H1 (cell line): Measurements from ENCODE around the gene MUC22. TPM values are rescaled to one million over a fixed set of nuclear protein-coding genes. Genes with fewer than 3 reads are reported as not detected.

Experiments
- CTCF ChIA-PET: fragments of 300-600 bp; sonication (Branson Sonifier 250); formaldehyde crosslinking; loops from one replicate; lab custom pipeline; 2021; ENCODE audit not compliant: partially characterized antibody; lab: Charles Lee
- POLR2A ChIA-PET: fragments of 300-600 bp; sonication (Branson Sonifier 250); formaldehyde crosslinking; loops from one replicate; lab custom pipeline; 2021; ENCODE audit warnings: inconsistent platforms; ENCODE audit not compliant: partially characterized antibody; lab: Charles Lee
- DNase-seq, 2 experiments: peaks; one replicate each; pipeline versions ENCODE4 v3.0.0 to v3.0.0-alpha.2; 2010 to 2022; ENCODE audit warnings: low spot score in 2 of 2, low read depth in 1 of 2, mixed read lengths in 1 of 2
- FAIRE-seq: peaks from 2 replicates; lab custom pipeline; 2011; peaks lifted over from hg19 to GRCh38; lab: Jason Lieb, UNC
- H2AFZ ChIP-seq: 2 replicates; pipeline ENCODE4 v1.8.1; 2012; ENCODE audit warnings: low read length, inconsistent platforms
- H2AK5ac ChIP-seq: 2 replicates; pipeline ENCODE4 v1.6.1; 2013; ENCODE audit warnings: low read depth, low read length
- H2BK120ac ChIP-seq: replicated peaks from 2 replicates; pipeline ENCODE3; 2013; ENCODE audit warnings: low read depth, low read length, inconsistent platforms
- H2BK12ac ChIP-seq: 2 replicates; pipeline ENCODE4 v1.6.1; 2013; ENCODE audit warnings: low read depth, low read length
- H2BK15ac ChIP-seq: 2 replicates; pipeline ENCODE4 v1.6.1; 2013; ENCODE audit warnings: low read length
- H2BK20ac ChIP-seq: 2 replicates; pipeline ENCODE4 v1.6.1; 2013; ENCODE audit warnings: low read length
- H2BK5ac ChIP-seq: 2 replicates; pipeline ENCODE4 v1.6.1; 2013; ENCODE audit warnings: low read depth, low read length
- H3K14ac ChIP-seq: 2 replicates; pipeline ENCODE4 v1.6.1; 2013; ENCODE audit warnings: inconsistent platforms; ENCODE audit not compliant: insufficient read length
- H3K18ac ChIP-seq: 2 replicates; pipeline ENCODE4 v1.6.1; 2013; ENCODE audit warnings: low read length; ENCODE audit errors: extremely low read depth
- H3K23ac ChIP-seq: 2 replicates; pipeline ENCODE4 v1.6.1; 2013; ENCODE audit warnings: inconsistent platforms; ENCODE audit not compliant: insufficient read length
- H3K23me2 ChIP-seq: 2 replicates; pipeline ENCODE4 v1.6.1; 2013; ENCODE audit warnings: low read depth, low read length
- H3K27ac ChIP-seq: 2 replicates; pipeline ENCODE4 v1.6.1; 2011; ENCODE audit warnings: low read depth, low read length, inconsistent platforms
- H3K27me3 ChIP-seq, 4 experiments: replicated peaks in 1 of 4; 1 replicate in 1 of 4; 2 replicates in 3 of 4; pipeline versions ENCODE4 v1.6.1 to v1.8.1; 2011 to 2013; ENCODE audit warnings: low read length in 3 of 4, mild to moderate bottlenecking in 3 of 4, inconsistent platforms in 2 of 4, mixed read lengths in 2 of 4, moderate library complexity in 1 of 4; ENCODE audit not compliant: control insufficient read depth in 3 of 4, insufficient read depth in 3 of 4; ENCODE audit errors: extremely low read depth in 1 of 4
- H3K36me3 ChIP-seq, 4 experiments: 2 replicates each; pipeline versions ENCODE4 v1.6.1 to v1.8.1; 2011 to 2013; ENCODE audit warnings: mild to moderate bottlenecking in 4 of 4, low read length in 3 of 4, moderate library complexity in 2 of 4, control low read depth in 1 of 4, inconsistent platforms in 1 of 4; ENCODE audit not compliant: insufficient read depth in 4 of 4, control insufficient read depth in 2 of 4
- H3K4ac ChIP-seq: replicated peaks from 2 replicates; pipeline ENCODE3; 2013; ENCODE audit warnings: low read length, low read depth, mixed read lengths, inconsistent platforms; ENCODE audit not compliant: insufficient read length
- H3K4me1 ChIP-seq, 4 experiments: replicated peaks in 1 of 4; 1 replicate in 1 of 4; 2 replicates in 3 of 4; pipeline versions ENCODE4 v1.6.1 to v1.8.1; 2011 to 2013; ENCODE audit warnings: low read length in 3 of 4, inconsistent platforms in 2 of 4, mixed read lengths in 1 of 4; ENCODE audit not compliant: insufficient read depth in 4 of 4, control insufficient read depth in 3 of 4
- H3K4me2 ChIP-seq, 2 experiments: 2 replicates each; pipeline versions ENCODE4 v1.6.1 to v1.8.1; 2011 to 2013; ENCODE audit warnings: low read depth in 2 of 2, low read length in 2 of 2, control low read depth in 1 of 2, inconsistent platforms in 1 of 2, mild to moderate bottlenecking in 1 of 2; ENCODE audit not compliant: insufficient read depth in 1 of 2
- H3K4me3 ChIP-seq, 4 experiments: fragments of 200-600, 300-600 bp in 1 of 4; sonication (generic), shearing (Covaris generic), sonication (Bioruptor Twin) in 1 of 4; 2 replicates each; pipeline versions ENCODE4 v1.5.1 to v1.8.1; 2011 to 2016; ENCODE audit warnings: low read length in 4 of 4, low read depth in 3 of 4, control low read depth in 2 of 4, inconsistent platforms in 2 of 4, mild to moderate bottlenecking in 2 of 4, mixed read lengths in 1 of 4, moderate library complexity in 1 of 4; ENCODE audit not compliant: insufficient read depth in 2 of 4; ENCODE audit errors: extremely low read depth in 1 of 4
- H3K56ac ChIP-seq: replicated peaks from 2 replicates; pipeline ENCODE3; 2013; ENCODE audit warnings: low read depth, mild to moderate bottlenecking, mixed read lengths, low read length, inconsistent platforms; ENCODE audit not compliant: insufficient read length
- H3K79me1 ChIP-seq: 2 replicates; pipeline ENCODE4 v1.6.1; 2013; ENCODE audit warnings: low read depth, low read length, control low read depth
- H3K79me2 ChIP-seq, 2 experiments: 2 replicates each; pipeline versions ENCODE4 v1.6.1 to v1.8.1; 2012 to 2013; ENCODE audit warnings: low read length in 2 of 2, mild to moderate bottlenecking in 2 of 2, inconsistent platforms in 1 of 2; ENCODE audit not compliant: insufficient read depth in 2 of 2, control insufficient read depth in 1 of 2
- H3K9ac ChIP-seq, 4 experiments: replicated peaks in 1 of 4; 1 replicate in 1 of 4; 2 replicates in 3 of 4; pipeline versions ENCODE4 v1.6.1 to v1.8.1; 2011 to 2013; ENCODE audit warnings: low read depth in 3 of 4, low read length in 3 of 4, control low read depth in 2 of 4, mild to moderate bottlenecking in 2 of 4, moderate library complexity in 2 of 4, inconsistent platforms in 1 of 4; ENCODE audit errors: extremely low read depth in 1 of 4
- H3K9me3 ChIP-seq, 2 experiments: 2 replicates each; pipeline versions ENCODE4 v1.6.1 to v1.8.1; 2012 to 2013; ENCODE audit warnings: mild to moderate bottlenecking in 2 of 2, moderate library complexity in 2 of 2, control low read depth in 1 of 2, inconsistent platforms in 1 of 2, low read depth in 1 of 2, low read length in 1 of 2, mixed read lengths in 1 of 2; ENCODE audit not compliant: insufficient read depth in 2 of 2
- H4K20me1 ChIP-seq, 2 experiments: replicated peaks in 1 of 2; 2 replicates each; pipeline versions ENCODE3 to v1.8.1; 2011 to 2013; ENCODE audit warnings: inconsistent platforms in 2 of 2, low read length in 2 of 2, mild to moderate bottlenecking in 1 of 2; ENCODE audit not compliant: insufficient read depth in 2 of 2, control insufficient read depth in 1 of 2
- H4K5ac ChIP-seq: 2 replicates; pipeline ENCODE4 v1.6.1; 2013; ENCODE audit warnings: low read length, low read depth, mixed read lengths, inconsistent platforms; ENCODE audit not compliant: insufficient read length
- H4K8ac ChIP-seq: 2 replicates; pipeline ENCODE4 v1.8.0; 2013; ENCODE audit warnings: mild to moderate bottlenecking, moderate library complexity, low read length, inconsistent platforms; ENCODE audit not compliant: insufficient read depth; ENCODE audit errors: extremely low read depth
- H4K91ac ChIP-seq: replicated peaks from 2 replicates; pipeline ENCODE3; 2013; ENCODE audit warnings: low read length, mixed read lengths, inconsistent platforms; ENCODE audit not compliant: insufficient read length
- CHD2 ChIP-seq: IDR thresholded peaks from 2 replicates; pipeline ENCODE4 v1.6.1; 2012; ENCODE audit warnings: low read length, improper control_type of control experiment
- CREB1 ChIP-seq: IDR thresholded peaks from 2 replicates; pipeline ENCODE4 v1.6.1; 2012; ENCODE audit warnings: inconsistent platforms
- WGBS, 2 experiments: shearing (Covaris generic) in 1 of 2; methylation state at CpG; one replicate each; pipeline versions ENCODE4 v1.1.6 to v1.1.7; 2013 to 2015; ENCODE audit warnings: low lambda C conversion rate in 2 of 2, mixed read lengths in 2 of 2, inconsistent platforms in 1 of 2, low coverage in 1 of 2, missing lambda C conversion rate in 1 of 2; ENCODE audit not compliant: insufficient replicate concordance in 2 of 2, insufficient coverage in 1 of 2, insufficient read length in 1 of 2; ENCODE audit errors: extremely low coverage in 1 of 2, missing lambda C conversion rate in 1 of 2; 5-methylcytosine and 5-hydroxymethylcytosine counted together
- polyA plus RNA-seq, 7 experiments: library from polyadenylated mRNA; depleted of rRNA in 3 of 7; stranded (reverse) in 5 of 7; unstranded in 2 of 7; fragments of >200 nt in 5 of 7; fragments of 200-250 nt in 2 of 7; gene quantifications; 1 replicate in 5 of 7; 2 replicates in 1 of 7; 4 replicates in 1 of 7; pipeline versions ENCODE4 v1.2.1 to v1.2.3, GENCODE V29; 2011 to 2013; ENCODE audit warnings: missing spikeins in 2 of 7, mixed read lengths in 2 of 7
- total RNA-seq: library from RNA; stranded (reverse); fragmentation: NEBNext Ultra II Directional; extraction: Animal tissue kit (Norgen Biotek cat#: 25700); gene quantifications from 2 replicates; pipeline ENCODE4 v1.2.1, GENCODE V29; 2021

Gene MUC22
- total and polyA plus RNA-seq, 2 of the 8 experiments (the other 6 are each of a cell fraction or from before 2014, with no cell fraction given), result 0.02 TPM; not detected in 1

GRCh38 chr6:30988209-30988825 lies 22.0 kb upstream of the MUC22 start:
- FAIRE-seq (no peak), DNase-seq (no peak)
- Histone ChIP-seq H4K20me1 (no peaks in the 10 kb centered on the region), H2AFZ (no peak overlapping the region), H3K36me3 (no peaks in the 10 kb centered on the region), H3K4me3 (no peak overlapping the region), H3K9ac (no peak overlapping the region), H4K5ac (no peak overlapping the region), H2AK5ac (no peak overlapping the region), H3K56ac (no peak overlapping the region), H3K27ac (no peak overlapping the region), H3K4me1 (peaks cover 0 to 2% (median 0%) of the 10 kb centered on the region in 4 experiments; a peak in 2 of 7 replicates), H3K23me2 (no peaks in the 10 kb centered on the region), H4K8ac (no peak overlapping the region), H4K91ac (no peak overlapping the region), H3K79me1 (no peaks in the 10 kb centered on the region), H3K27me3 (no peaks in the 10 kb centered on the region), H2BK15ac (no peak overlapping the region), H3K14ac (no peak overlapping the region), H3K9me3 (no peaks in the 10 kb centered on the region; a peak in 1 of 4 replicates), H2BK20ac (no peak overlapping the region), H3K4ac (no peak overlapping the region), H3K23ac (no peak overlapping the region), H3K79me2 (no peaks in the 10 kb centered on the region), H2BK5ac (no peak overlapping the region), H3K4me2 (no peak overlapping the region), H2BK120ac (no peak overlapping the region), H2BK12ac (no peak overlapping the region), H3K18ac (no peak overlapping the region)
- TF ChIP-seq CREB1 (no peak), CHD2 (no peak)
- POLR2A ChIA-PET, result interaction anchor here (1.3 kb wide), 1 partner anchor 15 kb away, joined by 3 read pairs; no protein-coding TSS in a partner anchor
- CTCF ChIA-PET, result interaction anchor here (0.7 to 2.1 kb wide), 6 partner anchors 10 to 95 kb away, joined by 3 to 5 read pairs (median 4); no protein-coding TSS in a partner anchor
- WGBS, 2 experiments, result 86% methylated on average over 8 of the region's 9 CpGs; no CpG with 5 or more reads in 1 of the 2 experiments
